ENCODE results near the gene FILIP1.

GRCh38 chr6:75337835-75338580 is 155.6 kb downstream of the FILIP1 start:
- TF ChIP-seq EZH2 (IDR thresholded peaks at IDR 0.05; ENCODE audit: borderline replicate concordance, control insufficient read depth, low read depth, low read length) (no peak), CHD2 (IDR thresholded peaks at IDR 0.05; ENCODE audit: borderline replicate concordance, low read depth, low read length) (no peak), NBN (IDR thresholded peaks at IDR 0.05) (no peak), SP1 (IDR thresholded peaks at IDR 0.05; ENCODE audit: low read depth, low read length) (no peak), CTCF (IDR thresholded peaks at IDR 0.05 in 2 of 3, conservative IDR thresholded peaks at IDR 0.05 in 1 of 3; ENCODE audit: control insufficient read depth in 2 of 3, extremely low read depth in 1 of 3, insufficient read depth in 1 of 3, low read depth in 3 of 3, low read length in 3 of 3) (no peak), ZNF687 (IDR thresholded peaks at IDR 0.05) (no peak), GABPA (IDR thresholded peaks at IDR 0.05; ENCODE audit: low read depth) (no peak), PRDM15 (CRISPR knock-in tag; IDR thresholded peaks at IDR 0.05) (no peak), MYC (IDR thresholded peaks at IDR 0.05; ENCODE audit: insufficient read depth, insufficient read length, insufficient replicate concordance, low read length, severe bottlenecking) (no peak), POLR2A (IDR thresholded peaks at IDR 0.05; ENCODE audit: low read depth, low read length) (no peak), ATF3 (IDR thresholded peaks at IDR 0.05; ENCODE audit: borderline replicate concordance, extremely low read depth, low read depth, low read length) (no peak), POLR2AphosphoS5 (IDR thresholded peaks at IDR 0.05; ENCODE audit: low read length) (no peak)

Data from GM12878 (cell line).